HepG2 (cell line): ENCODE data around the gene SLC12A9. TPM values are rescaled to one million over a fixed set of nuclear protein-coding genes. Genes with fewer than 3 reads are reported as not detected.

Source experiments
- MED8 ChIP-seq: sonication (generic); formaldehyde crosslinking; IDR thresholded peaks from 2 replicates; pipeline ENCODE4 v1.8.1; 2023; ENCODE audit warnings: mild to moderate bottlenecking, missing genetic modification reagents; ENCODE audit not compliant: insufficient replicate concordance
- MIER2 ChIP-seq: IDR thresholded peaks from 2 replicates; pipeline ENCODE4 v1.6.1; 2016; ENCODE audit warnings: missing biosample characterization, missing genetic modification reagents
- SIN3B ChIP-seq: fragments of 150-350 bp; IDR thresholded peaks from 2 replicates; pipeline ENCODE4 v1.6.1; 2014; ENCODE audit warnings: low read length
- STAG1 ChIP-seq: sonication (generic); formaldehyde crosslinking; IDR thresholded peaks from 2 replicates; pipeline ENCODE4 v1.4.0; 2020; ENCODE audit warnings: missing genetic modification reagents
- TBP ChIP-seq: sonication (generic); formaldehyde crosslinking; IDR thresholded peaks from 2 replicates; pipeline ENCODE4 v1.5.0; 2020; ENCODE audit warnings: missing genetic modification reagents
- THAP11 ChIP-seq: IDR thresholded peaks from 2 replicates; pipeline ENCODE4 v1.6.1; 2016; ENCODE audit warnings: missing biosample characterization, missing genetic modification reagents
- ZFX ChIP-seq: sonication (generic); formaldehyde crosslinking; IDR thresholded peaks from 2 replicates; pipeline ENCODE4 v1.4.0; 2020; ENCODE audit warnings: mild to moderate bottlenecking, low read depth, missing genetic modification reagents, moderate library complexity
- ZNF280D ChIP-seq: sonication (generic); formaldehyde crosslinking; IDR thresholded peaks from 2 replicates; pipeline ENCODE4 v1.5.1; 2020; ENCODE audit warnings: mild to moderate bottlenecking, missing genetic modification reagents
- ZNF30 ChIP-seq: sonication (generic); formaldehyde crosslinking; IDR thresholded peaks from 2 replicates; pipeline ENCODE4 v1.5.0; 2020; ENCODE audit warnings: mild to moderate bottlenecking, missing genetic modification reagents
- ZNF326 ChIP-seq: sonication (generic); formaldehyde crosslinking; IDR thresholded peaks from 2 replicates; pipeline ENCODE4 v1.4.0; 2020; ENCODE audit warnings: missing genetic modification reagents, borderline replicate concordance
- ZNF350 ChIP-seq: sonication (generic); formaldehyde crosslinking; IDR thresholded peaks from 2 replicates; pipeline ENCODE4 v1.4.0; 2020; ENCODE audit warnings: mild to moderate bottlenecking, low read depth, missing genetic modification reagents, borderline replicate concordance
- ZNF564 ChIP-seq: sonication (generic); formaldehyde crosslinking; IDR thresholded peaks from 2 replicates; pipeline ENCODE4 v1.8.1; 2023; ENCODE audit warnings: mild to moderate bottlenecking, missing genetic modification reagents
- polyA plus RNA-seq, 8 experiments: library from polyadenylated mRNA; depleted of rRNA in 3 of 8; stranded (reverse) in 7 of 8; unstranded in 1 of 8; fragments of >200 nt; fragmentation: Illumina TruSeq in 4 of 8; extraction: Trizol in 4 of 8; gene quantifications; 2 replicates each; pipeline versions ENCODE4 v1.2.1 to v1.2.3, GENCODE V29; 2011 to 2016; ENCODE audit warnings: low read depth in 4 of 8, missing spikeins in 1 of 8, mixed read lengths in 1 of 8; ENCODE audit not compliant: insufficient read depth in 1 of 8
- total RNA-seq, 5 experiments: library from RNA; depleted of rRNA; stranded (reverse); fragments of >200 nt; fragmentation: Illumina TruSeq; extraction: Trizol; gene quantifications; 2 replicates each; pipeline ENCODE4 v1.2.3, GENCODE V29; 2016; ENCODE audit warnings: low read depth in 1 of 5
- TF ChIP-seq, protein P1 (sequence below): sonication (generic); formaldehyde crosslinking; IDR thresholded peaks from 2 replicates; pipeline ENCODE4 v1.5.1; 2020; ENCODE audit warnings: mild to moderate bottlenecking, missing genetic modification reagents, borderline replicate concordance
- TF ChIP-seq, protein P2 (sequence below): sonication (generic); formaldehyde crosslinking; IDR thresholded peaks from 2 replicates; pipeline ENCODE4 v1.4.0; 2020; ENCODE audit warnings: missing genetic modification reagents
- TF ChIP-seq, protein P3 (sequence below): sonication (generic); formaldehyde crosslinking; IDR thresholded peaks from 2 replicates; pipeline ENCODE4 v1.4.0; 2020; ENCODE audit warnings: mild to moderate bottlenecking, missing genetic modification reagents

SLC12A9 gene
- total and polyA plus RNA-seq, 2 of the 13 experiments (the other 11 are each of a cell fraction or from before 2014, with no cell fraction given), result 8.7 to 16.6 TPM

DNA sequence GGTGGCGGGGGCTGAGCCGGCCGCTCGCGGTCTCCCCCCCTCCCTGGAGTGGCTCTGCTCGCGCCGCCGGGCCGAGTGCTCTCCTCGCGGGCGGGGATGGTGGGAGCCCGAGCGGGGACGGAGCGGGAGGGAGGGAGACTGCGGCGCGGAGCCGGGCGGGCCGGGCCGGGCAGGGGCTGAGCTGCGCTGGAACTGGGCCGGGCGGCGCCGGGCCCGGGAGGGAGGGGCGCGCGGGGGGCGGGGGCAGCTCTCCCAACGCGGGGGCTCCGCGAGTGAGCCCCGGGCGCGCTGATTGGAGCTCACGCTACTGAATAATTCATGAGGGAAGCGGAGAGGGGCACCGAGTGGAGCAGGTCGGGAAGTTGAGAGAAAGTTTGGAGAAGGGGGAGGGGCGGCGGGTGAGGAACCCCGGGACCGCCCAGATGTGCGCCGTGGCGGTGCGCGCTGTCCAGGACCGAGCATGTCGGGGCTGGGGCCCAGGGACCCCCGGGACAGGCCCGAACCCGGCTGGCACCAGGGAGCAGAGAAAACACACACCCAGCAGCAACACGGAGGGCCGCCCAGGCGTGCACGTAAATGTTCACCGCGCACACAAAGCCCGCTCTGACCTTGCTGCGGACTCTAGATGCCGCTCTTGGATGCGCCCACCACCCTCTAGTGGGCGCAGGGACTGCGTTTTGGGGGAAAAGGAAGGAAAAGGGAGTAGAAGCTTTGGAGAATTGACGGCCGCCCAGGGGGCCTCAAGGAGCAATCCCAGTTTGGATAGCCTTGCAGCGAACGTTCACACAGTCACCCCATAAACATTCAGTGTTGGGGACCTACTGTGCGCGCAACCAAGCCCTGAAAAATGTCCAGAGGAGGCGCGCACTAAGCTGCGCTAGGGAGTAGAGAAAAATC, 24.9 kb upstream of the SLC12A9 start, which contains the start of gene EPHB4 (continued):
- TF ChIP-seq THAP11 (CRISPR knock-in tag) (peak; percentile 17; the same call in 1 of the 2 replicates), SIN3B (0 out of 2 replicates have a peak, but pooled peaks have one; percentile 42), ZNF564 (no peak; the same call in 1 of the 2 replicates), ZNF326 (no peak), STAG1 (peak; percentile 62), ZNF350 (CRISPR knock-in tag) (peak; percentile 88), MIER2 (CRISPR knock-in tag) (peak; percentile 52; the same call in 1 of the 2 replicates), ZFX (CRISPR knock-in tag) (peak; percentile 86), TBP (CRISPR knock-in tag) (no peak), ZNF280D (CRISPR knock-in tag) (0 out of 2 replicates have a peak, but pooled peaks have one; percentile 42), ZNF30 (no peak), MED8 (CRISPR knock-in tag) (peak; percentile 66)
- TF ChIP-seq, protein P1, sequence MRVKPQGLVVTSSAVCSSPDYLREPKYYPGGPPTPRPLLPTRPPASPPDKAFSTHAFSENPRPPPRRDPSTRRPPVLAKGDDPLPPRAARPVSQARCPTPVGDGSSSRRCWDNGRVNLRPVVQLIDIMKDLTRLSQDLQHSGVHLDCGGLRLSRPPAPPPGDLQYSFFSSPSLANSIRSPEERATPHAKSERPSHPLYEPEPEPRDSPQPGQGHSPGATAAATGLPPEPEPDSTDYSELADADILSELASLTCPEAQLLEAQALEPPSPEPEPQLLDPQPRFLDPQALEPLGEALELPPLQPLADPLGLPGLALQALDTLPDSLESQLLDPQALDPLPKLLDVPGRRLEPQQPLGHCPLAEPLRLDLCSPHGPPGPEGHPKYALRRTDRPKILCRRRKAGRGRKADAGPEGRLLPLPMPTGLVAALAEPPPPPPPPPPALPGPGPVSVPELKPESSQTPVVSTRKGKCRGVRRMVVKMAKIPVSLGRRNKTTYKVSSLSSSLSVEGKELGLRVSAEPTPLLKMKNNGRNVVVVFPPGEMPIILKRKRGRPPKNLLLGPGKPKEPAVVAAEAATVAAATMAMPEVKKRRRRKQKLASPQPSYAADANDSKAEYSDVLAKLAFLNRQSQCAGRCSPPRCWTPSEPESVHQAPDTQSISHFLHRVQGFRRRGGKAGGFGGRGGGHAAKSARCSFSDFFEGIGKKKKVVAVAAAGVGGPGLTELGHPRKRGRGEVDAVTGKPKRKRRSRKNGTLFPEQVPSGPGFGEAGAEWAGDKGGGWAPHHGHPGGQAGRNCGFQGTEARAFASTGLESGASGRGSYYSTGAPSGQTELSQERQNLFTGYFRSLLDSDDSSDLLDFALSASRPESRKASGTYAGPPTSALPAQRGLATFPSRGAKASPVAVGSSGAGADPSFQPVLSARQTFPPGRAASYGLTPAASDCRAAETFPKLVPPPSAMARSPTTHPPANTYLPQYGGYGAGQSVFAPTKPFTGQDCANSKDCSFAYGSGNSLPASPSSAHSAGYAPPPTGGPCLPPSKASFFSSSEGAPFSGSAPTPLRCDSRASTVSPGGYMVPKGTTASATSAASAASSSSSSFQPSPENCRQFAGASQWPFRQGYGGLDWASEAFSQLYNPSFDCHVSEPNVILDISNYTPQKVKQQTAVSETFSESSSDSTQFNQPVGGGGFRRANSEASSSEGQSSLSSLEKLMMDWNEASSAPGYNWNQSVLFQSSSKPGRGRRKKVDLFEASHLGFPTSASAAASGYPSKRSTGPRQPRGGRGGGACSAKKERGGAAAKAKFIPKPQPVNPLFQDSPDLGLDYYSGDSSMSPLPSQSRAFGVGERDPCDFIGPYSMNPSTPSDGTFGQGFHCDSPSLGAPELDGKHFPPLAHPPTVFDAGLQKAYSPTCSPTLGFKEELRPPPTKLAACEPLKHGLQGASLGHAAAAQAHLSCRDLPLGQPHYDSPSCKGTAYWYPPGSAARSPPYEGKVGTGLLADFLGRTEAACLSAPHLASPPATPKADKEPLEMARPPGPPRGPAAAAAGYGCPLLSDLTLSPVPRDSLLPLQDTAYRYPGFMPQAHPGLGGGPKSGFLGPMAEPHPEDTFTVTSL (CRISPR knock-in tag), result no peak
- TF ChIP-seq, protein P2, sequence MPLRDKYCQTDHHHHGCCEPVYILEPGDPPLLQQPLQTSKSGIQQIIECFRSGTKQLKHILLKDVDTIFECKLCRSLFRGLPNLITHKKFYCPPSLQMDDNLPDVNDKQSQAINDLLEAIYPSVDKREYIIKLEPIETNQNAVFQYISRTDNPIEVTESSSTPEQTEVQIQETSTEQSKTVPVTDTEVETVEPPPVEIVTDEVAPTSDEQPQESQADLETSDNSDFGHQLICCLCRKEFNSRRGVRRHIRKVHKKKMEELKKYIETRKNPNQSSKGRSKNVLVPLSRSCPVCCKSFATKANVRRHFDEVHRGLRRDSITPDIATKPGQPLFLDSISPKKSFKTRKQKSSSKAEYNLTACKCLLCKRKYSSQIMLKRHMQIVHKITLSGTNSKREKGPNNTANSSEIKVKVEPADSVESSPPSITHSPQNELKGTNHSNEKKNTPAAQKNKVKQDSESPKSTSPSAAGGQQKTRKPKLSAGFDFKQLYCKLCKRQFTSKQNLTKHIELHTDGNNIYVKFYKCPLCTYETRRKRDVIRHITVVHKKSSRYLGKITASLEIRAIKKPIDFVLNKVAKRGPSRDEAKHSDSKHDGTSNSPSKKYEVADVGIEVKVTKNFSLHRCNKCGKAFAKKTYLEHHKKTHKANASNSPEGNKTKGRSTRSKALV (CRISPR knock-in tag), result peak; percentile 87
- TF ChIP-seq, protein P3, sequence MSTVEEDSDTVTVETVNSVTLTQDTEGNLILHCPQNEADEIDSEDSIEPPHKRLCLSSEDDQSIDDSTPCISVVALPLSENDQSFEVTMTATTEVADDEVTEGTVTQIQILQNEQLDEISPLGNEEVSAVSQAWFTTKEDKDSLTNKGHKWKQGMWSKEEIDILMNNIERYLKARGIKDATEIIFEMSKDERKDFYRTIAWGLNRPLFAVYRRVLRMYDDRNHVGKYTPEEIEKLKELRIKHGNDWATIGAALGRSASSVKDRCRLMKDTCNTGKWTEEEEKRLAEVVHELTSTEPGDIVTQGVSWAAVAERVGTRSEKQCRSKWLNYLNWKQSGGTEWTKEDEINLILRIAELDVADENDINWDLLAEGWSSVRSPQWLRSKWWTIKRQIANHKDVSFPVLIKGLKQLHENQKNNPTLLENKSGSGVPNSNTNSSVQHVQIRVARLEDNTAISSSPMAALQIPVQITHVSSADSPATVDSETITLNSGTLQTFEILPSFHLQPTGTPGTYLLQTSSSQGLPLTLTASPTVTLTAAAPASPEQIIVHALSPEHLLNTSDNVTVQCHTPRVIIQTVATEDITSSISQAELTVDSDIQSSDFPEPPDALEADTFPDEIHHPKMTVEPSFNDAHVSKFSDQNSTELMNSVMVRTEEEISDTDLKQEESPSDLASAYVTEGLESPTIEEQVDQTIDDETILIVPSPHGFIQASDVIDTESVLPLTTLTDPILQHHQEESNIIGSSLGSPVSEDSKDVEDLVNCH (CRISPR knock-in tag), result no peak
